ENCODE results near the gene GPRIN1. TPM values are rescaled to one million over a fixed set of nuclear protein-coding genes. Genes with fewer than 3 reads are reported as not detected.
"Not testable (repeated sequence)": the region's sequence is repeated elsewhere in the genome, so short reads cannot be mapped to it uniquely, and the experiment has no call there.

The GPRIN1 gene
- total RNA-seq, 1 experiment from 2014 or later: 4.3 TPM

DNA sequence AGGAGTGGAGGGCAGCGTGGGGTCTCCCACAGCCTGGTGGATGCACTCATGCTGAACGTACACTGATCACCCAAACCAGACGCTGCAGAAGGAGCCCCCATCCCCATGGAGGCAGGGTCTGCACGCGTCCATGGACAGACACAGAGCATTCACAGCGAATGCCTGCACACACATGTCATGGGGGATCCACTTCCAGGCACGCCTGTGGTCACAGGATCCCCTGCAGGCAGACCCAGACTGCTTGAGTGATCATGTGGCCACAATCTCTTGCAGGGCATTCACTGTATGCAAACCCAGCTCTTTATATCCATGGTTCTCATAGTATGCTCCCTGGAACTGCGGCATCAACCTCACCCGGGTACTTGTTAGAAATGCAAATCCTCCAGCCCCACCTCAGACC lies 15.0 kb upstream of the GPRIN1 start:
- no peak for DNase-seq (ENCODE audit: low spot score)

DNA sequence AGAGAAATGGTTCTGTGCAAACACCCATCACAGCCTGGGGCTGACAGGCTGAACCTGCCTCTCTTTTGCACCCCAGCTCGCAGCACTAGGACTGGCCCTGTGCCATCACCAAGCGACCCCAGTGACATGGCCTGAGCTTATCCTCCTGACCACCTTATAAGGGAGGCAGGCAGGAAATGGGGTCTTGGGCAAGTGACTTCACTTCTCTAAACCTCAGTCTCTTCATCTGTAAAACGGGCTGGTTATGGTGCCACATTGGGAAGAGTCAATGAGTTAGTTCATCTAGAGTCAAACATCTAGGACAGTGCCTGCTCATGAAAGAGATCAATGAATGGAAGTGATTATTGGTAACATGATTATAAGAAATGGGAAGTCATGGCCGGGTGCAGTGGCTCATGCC lies 14.2 kb upstream of the GPRIN1 start:
- DNase-seq (ENCODE audit: low spot score): no peak

DNA sequence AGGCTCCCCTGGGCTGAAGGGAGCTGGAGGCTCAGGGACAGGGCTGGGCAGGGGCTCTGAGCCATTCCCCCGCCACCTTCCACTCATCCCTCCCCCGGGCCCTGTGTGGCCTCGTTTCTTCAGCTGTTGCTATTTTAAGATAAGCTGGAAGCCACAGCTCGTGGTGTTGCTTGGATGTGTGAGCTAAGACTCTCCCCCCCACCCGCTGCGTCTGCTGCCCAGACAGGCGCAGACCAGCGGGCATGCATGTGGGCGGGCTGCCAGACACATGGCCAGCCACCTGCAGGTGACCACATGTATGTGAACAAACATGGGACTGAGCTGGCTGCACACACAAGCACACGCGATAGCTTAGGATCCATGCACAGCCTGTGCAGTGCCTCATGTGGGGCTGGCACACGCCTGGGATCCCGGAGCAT lies 11.7 kb upstream of the GPRIN1 start:
- DNase-seq (ENCODE audit: low spot score): no peak

DNA sequence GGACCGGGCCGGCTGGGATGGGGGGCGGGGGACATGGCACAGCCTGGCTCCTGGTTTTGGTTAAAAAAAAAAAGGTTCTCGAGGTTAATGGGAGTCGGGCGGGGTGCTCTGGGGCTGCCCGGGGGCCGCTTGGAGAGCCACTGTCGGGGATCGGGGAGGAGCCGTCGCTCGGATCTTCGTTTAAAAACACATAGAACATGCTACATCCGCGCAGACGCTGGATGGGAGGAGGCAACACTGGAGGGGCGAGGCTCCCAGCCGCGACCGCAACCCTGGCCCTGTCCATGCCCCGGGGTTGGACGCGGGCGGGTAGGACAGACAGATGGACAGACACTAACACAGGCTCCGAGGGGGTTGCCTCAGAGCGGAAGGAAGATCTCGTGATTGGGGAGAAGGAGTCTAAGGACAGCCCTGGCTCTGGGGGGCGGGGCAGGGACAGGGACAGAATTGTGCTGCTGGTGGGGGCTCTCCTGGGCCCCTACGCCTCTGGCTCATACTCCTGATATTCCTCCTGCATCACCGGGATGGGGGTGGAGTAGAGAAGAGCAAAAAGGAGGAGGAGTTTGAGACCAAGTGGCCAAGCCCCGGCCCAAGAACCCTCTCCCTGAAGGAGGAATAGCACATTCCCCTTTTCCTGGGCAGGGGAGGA lies 10.5 kb upstream of the GPRIN1 start:
- DNase-seq (ENCODE audit: low spot score): no peak

DNA sequence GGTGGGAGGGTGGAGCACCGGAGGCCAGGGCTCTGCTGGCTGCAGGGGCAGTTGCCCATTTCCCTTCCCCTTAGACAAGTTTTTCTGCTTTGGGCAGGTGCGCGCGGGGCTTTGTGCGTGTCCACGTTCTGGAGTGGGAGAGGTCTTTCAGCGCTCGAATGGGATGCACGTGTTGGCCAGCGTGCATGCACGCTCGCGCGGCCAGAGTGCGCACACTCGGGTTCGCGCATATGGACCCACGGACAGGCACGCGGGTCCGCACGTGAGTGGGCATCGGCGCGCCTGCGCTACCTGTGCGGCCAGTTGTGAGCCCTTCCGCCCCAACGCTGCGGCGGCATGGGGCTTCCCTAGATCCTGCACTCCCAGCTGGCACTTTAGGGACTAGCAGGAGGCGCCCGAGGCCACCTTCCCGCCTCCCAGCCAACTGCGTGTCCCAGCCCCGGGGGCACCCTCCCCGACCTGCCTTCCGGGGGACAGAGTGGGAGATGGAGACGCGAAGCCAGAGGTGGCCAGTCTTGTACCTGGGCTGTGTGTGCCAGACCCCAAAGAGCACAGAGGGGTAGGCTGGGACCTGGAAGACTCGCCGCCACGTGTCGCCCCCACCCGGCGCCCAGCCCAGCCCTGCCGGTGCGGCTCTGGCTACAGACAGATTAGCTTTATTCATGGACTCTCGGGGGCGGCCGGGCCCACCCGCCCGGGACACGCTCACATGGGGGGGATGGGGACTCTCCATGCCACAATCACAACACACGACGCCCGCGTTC lies 9.8 kb upstream of the GPRIN1 start:
- no peak for DNase-seq (ENCODE audit: low spot score)

DNA sequence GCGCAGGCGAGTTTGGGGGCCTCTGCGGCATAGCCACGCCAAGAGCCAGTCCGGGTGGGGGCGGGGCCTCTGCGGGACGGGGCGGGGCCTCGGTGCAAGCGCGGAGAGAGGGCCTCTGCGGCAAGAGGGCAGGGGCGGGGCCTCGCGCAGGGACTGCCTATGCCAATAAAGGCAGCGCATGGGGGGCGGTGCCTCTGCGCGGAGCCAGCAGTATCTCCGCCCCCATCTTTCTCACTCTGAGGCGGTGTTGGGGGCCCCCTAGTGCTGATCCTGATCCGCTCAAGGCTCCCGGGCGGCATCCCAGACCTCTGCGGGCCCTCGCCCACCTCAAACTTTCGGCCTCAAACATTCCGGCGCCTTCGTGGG lies 9.2 kb upstream of the GPRIN1 start:
- DNase-seq (ENCODE audit: low spot score): no peak

DNA sequence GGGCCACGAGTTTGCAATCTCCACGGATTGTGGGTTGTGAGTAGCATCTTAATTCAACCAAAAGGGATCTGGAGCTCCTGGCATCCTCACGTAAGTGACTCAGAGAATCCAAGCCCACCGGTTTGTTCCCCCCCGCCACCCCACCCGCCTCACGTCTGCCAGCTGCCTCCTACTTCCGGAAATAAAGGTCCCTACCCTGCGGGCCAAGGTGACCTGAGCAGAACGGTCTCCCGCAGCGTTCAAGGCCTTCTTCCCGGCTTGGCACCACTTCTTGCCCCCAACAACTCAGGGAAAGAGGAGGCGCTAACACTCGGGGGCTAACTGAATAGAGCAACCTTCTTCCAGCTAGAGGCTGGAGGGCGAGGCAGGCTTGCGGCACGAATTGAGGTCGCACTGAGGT lies 8.8 kb upstream of the GPRIN1 start:
- DNase-seq (ENCODE audit: low spot score): no peak

DNA sequence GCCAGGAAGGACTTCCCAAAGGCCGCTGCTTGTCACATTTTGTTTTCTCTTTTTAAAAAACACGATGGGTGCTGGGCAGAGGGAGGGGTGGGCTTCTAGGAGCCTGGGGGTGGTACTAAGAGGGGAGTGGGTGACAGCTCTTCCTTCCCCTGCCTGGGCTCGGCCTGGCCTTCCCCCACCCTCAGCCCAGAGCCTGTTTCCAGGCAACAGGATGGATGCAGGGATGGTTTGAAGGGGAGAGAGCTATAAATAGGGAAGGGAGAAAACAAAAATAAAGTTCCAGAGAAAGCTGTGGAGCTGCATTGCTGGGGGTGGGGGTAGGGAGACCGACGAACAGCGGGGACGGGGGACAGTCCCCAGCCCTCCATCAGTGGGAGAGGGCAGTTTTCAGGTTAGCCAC lies 6.6 kb upstream of the GPRIN1 start:
- DNase-seq (ENCODE audit: low spot score): no peak

DNA sequence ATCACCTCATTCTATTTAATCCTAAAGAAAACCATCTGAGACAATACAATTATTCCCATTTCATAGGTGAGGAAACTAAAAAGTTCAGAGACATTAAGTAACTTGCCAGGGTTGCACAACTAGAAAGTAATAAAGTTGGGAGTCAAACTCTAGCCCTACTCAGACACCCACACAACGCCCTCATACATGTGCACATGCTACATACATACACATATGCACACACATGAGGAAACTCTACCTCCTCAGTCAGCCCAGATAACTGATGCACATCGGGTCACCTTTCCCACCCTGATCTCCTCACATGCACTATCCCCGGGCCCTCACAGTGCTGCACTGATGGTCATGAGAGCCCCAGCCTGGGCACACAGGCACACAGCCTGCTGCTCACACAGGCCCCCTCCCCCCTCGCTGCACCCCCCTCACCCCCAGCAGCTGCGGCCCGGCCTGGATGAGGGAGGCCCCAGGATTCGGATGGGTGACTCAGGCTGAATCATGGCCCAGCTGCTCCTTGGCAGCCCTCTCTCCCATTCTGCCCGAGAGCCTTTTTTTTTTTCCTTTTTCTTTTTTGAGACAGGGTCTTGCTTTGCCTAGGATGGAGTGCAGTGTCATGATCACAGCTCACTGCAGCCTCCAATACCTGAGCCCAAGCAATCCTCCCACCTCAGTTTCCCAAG lies 5.0 kb upstream of the GPRIN1 start:
- DNase-seq (ENCODE audit: low spot score): no peak

DNA sequence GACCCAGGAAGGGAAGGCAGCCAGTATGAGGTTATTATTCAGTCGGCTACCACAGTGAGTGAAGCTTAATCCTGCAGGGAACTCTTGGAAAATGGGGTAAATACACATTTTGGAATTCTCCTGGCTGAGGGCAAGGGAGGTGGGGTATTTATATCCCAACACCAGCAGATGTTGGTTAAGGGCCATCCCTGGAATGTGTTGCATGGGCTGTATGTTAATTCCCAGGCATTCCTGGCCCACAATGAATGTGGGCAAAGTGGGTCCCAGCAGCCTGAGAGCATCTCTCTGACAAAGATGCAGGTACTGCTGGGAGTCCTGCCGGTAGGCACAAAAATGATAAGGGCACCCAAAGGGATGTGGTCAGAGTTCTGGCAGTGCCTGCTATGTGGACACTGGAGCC lies 2.9 kb upstream of the GPRIN1 start:
- no peak for DNase-seq (ENCODE audit: low spot score)

DNA sequence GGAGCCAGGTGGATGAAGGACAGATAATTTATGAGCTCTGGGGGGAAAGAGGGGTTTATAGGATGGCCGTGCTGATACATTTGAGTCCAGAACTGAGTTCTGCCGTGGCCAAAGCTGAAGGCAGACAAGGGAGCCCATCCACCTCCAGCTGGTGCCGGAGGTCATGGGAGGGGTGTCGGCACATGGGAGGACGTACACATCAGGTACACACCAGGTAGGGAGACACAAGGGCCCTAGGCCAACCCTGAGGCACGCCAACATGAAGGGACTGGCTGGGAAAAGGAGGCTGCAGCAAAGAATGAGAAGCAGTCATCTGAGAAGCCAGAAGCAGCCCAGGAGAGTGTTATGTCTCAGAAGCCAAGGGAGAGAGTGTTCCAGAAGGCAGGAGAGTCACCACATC lies 2.1 kb upstream of the GPRIN1 start:
- DNase-seq (ENCODE audit: low spot score): no peak

DNA sequence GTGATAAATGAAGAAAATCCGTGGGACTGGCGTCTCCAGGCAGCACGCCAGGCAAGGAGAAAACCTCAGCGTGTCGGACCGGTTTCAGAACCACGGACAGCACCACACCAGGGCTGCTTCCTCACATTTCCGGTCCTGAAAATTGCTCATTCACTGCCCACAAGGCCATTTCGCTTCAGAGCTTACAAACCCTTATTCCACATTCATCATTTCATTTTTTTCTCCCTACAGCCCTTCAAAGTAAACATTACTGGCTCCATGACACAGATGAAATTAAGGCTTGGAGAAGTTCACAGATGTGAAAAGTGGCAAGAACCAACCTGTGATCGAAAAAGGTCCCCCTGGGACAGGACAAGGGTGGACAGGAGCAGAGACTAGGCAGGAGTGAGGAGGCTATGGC lies 1.5 kb upstream of the GPRIN1 start:
- DNase-seq (ENCODE audit: low spot score): peak; percentile 82

DNA sequence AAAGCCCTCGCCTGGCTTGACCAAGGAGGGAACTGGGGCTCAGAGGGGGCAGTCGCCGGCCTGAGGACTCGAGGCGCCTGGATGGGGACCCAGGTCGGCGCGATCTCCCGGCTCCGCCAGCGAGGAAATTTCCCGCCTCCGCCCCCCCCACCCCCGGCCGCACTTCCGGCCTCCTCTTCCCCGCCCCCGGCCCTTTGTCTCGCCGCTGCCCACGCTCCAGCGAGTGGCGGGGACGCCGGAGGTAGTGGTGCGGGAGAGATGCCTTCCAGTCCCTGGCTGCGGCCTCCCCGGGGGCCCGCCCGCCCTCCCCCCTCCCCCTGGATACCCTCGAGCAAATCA lies 448 bp upstream of the GPRIN1 start:
- no peak for DNase-seq (ENCODE audit: low spot score)

DNA sequence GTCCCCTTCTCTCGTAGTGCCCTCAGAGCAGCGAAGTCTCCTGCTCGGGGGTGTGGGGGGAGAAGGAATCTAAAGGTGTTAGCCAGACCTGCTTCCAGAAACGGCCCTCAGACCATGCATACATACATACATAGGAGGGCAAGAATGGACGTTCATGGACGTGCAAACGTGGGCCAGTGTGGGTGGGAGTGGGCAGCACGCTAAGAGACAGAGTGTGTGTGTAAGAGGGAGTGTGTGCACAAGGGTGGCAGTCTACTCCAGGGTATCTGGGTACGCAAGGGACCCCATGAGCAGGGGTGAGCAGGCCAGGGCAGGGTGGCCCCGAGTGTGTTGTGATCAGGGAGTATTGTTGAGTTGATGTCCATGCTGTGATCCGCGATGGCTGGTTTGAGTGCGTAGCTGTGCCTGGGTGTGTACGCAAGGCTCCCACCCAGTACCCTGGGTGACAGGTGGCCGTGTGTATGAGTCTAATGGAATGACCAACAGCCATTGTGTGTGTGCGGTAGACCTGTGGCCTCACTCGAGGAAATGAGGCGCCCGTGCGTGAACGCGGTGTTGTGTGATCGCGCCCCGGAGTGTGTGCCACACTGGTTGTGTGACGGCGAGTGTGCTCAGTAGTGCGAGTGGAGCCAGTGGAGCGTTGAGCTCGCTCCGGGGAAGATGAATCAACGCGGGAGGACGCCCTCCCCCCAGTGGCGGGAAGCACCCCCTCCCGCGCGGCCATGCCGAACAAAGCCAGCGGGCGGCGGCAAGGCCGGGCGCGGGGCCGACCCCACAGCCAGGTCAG lies 826 bp downstream of the GPRIN1 start:
- no peak for DNase-seq (ENCODE audit: low spot score)

DNA sequence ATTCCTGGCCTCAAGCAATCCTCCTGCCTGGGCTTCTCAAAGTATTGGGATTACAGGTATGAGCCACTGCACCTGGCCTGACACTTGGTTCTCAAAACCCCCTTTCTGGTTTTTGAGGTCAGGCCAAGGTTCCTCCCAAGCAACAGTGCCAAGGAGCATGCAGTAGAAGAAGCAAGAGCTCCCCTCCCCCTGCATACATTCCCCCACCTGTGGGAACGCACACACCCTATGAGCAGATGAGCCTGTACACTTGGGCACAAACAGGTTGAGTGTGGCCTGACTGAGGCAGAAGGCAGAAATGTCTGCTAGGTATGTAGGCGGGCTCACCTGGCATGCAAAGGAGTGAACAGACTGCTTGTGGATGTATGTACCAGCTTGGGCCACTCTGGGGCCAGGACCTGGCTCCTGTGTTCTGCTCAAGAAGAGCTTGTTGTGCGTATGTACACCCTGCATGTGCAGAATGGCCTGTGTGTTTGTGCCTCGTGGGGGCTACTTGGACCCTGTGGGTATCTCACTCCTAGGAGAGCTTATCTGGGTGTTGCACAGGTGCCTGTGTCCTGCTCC lies 1.7 kb downstream of the GPRIN1 start:
- DNase-seq (ENCODE audit: low spot score): no peak

DNA sequence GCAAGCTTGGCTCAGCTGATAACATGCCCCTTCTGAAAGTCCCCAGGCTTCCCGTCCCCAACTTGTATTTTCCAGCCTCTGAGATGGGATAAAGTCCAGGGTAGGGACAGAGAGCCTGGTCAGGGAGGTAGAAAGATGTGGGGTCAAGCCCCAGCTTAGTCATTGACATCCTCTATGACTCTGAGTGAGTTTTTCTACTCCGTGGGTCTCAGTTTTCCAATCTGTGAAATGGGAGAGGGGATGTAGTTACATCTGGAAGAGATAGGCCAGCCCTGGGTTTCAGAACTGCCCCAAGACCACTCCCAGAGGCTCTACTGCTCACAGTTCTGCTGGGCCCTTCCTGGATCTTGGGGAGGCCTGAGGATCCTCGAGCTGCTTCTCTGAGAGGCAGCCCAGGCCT lies 3.1 kb downstream of the GPRIN1 start:
- DNase-seq (ENCODE audit: low spot score): no peak

DNA sequence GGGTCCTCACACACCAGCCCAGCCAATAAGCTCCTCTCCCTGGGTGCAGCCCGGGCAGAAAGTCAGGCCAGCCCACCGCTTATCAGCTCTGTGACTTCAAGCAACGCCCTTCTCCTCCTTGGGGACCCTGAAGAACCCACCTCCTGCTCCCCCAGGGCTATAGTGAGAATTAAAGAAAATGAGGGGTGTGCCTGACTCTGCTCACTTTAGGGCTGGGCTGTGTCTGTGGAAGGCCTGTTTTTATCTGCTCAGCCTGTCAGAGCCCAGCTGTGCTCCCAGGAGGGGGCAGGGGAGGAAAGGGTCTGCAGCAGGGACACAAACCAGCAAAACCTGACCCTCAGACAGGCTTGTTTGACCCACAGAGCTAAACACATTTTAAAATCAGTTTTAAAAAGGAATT lies 3.9 kb downstream of the GPRIN1 start:
- no peak for DNase-seq (ENCODE audit: low spot score)

DNA sequence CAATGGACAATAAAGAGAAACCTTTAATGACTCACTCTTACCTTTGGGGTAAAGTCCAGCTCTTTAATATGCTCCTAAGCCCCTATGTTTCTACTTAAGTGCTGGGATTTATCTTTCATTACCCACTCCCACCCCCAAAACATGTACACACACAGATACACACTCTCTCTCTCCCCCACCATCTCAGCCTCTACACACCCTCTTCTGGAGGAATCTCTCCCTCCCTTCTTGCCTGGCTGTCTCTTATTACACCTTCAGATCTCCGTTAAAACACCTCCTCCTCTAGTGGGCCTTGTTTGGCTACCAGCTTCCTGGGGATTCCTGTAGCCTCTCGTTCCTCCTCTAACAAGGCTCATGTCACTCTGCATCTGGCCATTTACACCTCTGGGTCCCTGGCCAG lies 6.9 kb downstream of the GPRIN1 start:
- no peak for DNase-seq (ENCODE audit: low spot score)

DNA sequence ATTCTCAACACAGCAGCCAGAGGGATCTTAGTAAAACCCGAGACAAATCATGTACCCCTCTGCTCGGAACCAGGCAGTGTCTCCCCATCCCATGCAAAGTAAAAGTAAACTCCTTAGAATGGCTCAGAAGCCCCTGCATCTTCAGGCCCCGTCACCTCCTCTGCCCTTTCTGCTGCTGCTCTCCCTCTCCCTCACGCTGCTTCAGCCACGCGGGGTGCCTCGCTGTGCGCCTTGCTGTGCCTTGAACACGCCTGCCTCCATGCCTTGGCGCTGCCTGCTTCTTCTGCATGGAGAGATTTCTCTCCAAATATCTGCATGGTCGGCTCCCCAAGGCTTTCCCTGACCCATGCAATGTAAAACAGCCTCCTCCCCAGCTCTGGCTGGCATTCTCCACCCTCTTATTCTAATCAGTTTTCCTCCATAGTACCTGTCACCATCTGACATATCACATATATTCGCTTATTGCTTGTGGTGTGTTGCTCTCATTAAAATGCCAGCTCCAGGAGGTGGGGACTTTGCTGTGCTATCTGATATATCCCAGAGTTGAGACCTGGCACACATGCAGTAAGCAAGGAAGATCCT lies 8.0 kb downstream of the GPRIN1 start:
- DNase-seq (ENCODE audit: low spot score): no peak

DNA sequence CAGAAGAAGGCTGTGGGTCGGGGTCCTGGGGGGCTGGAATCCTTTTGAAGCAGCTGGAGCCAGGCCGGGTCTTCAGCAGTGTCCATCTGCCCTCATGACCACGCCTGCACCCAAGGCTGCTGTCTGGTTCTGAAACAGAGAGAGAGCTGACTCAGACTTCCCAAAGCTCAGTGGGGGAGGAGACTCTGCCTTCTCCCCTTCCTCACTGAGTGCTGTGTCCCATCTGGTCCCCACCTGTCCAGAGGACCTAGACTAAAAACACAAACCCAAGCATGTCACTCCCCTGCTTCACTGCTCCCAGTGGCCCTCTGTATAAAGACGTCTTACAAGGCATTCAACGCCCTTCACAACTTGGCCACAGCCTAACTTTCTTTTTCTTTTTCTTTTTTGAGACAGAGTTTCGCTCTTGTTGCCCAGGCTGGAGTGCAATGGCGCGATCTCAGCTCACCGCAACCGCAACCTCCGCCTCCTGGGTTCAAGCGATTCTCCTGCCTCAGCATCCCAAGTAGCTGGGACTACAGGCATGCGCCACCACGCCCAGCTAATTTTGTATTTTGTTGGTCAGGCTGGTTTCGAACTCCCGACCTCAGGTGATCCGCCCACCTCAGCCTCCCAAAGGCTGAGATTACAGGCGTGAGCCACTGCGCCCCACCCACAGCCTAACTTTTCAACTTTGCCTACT lies 10.1 kb downstream of the GPRIN1 start:
- not testable (repeated sequence) for DNase-seq (ENCODE audit: low spot score)

All from HT-29 (cell line).